Sigmoid colon (tissue), 3 donors: ENCODE results near the gene EIF4G3.

ENCODE experiments used
- POLR2A ChIP-seq, 2 donors: fragments of 450-650 bp; IDR thresholded peaks; one replicate each; pipeline ENCODE4 v1.6.1; 2016; ENCODE audit warnings: antibody characterized with exemption in 2 of 2, mild to moderate bottlenecking in 2 of 2, moderate library complexity in 2 of 2
- TF ChIP-seq, protein P1 (sequence below), 4 experiments: fragments of 450-650 bp in 3 of 4; fragments of 200-600 bp in 1 of 4; IDR thresholded peaks; one replicate each; pipeline ENCODE4 v1.5.1; 2016 to 2019; ENCODE audit warnings: antibody characterized with exemption in 4 of 4, mild to moderate bottlenecking in 3 of 4, moderate library complexity in 2 of 4

DNA sequence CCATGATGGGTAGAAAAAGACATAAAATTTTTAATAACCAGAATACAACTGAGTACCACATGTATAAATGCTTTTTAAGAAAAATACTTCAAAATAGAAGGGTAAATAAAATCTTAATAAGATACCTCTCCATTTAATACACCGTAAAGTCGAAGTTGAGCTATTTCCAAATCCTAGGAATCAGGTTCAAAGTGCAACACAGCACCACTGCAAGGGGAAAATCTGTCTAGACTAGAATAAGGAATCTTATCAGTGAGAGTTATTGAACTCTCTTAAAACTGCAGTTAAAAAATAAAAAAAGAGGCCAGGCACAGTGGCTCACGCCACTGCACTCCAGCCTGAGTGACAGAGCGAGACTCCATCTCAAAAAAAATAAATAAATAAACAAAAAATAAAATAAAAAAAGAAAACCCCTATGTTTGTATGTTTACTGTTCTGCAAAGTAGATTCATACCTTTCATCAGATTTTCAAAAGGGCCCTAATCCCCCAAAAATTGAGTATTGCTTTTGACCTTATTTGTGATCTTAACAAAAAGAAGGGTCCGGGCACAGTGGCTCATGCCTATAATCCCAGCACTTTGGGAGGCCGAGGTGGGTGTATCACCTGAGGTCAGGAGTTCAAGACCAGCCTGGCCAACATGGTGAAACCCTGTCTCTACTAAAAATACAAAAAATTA lies 109.0 kb downstream of the EIF4G3 start:
- TF ChIP-seq, protein P1, sequence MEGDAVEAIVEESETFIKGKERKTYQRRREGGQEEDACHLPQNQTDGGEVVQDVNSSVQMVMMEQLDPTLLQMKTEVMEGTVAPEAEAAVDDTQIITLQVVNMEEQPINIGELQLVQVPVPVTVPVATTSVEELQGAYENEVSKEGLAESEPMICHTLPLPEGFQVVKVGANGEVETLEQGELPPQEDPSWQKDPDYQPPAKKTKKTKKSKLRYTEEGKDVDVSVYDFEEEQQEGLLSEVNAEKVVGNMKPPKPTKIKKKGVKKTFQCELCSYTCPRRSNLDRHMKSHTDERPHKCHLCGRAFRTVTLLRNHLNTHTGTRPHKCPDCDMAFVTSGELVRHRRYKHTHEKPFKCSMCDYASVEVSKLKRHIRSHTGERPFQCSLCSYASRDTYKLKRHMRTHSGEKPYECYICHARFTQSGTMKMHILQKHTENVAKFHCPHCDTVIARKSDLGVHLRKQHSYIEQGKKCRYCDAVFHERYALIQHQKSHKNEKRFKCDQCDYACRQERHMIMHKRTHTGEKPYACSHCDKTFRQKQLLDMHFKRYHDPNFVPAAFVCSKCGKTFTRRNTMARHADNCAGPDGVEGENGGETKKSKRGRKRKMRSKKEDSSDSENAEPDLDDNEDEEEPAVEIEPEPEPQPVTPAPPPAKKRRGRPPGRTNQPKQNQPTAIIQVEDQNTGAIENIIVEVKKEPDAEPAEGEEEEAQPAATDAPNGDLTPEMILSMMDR (IDR thresholded peaks at IDR 0.05), result no peak
- no peak for TF ChIP-seq POLR2A (IDR thresholded peaks at IDR 0.05)
